Neuron (in vitro differentiated cells): Measurements from ENCODE around the gene MACF1.

ENCODE experiments used
- H2AFZ ChIP-seq: one replicate; pipeline ENCODE4 v1.6.1; 2013; ENCODE audit warnings: low read depth, mild to moderate bottlenecking, inconsistent platforms, low read length, moderate library complexity
- H3K27me3 ChIP-seq: one replicate; pipeline ENCODE4 v1.6.1; 2013; ENCODE audit warnings: low read length; ENCODE audit not compliant: insufficient read depth
- H3K36me3 ChIP-seq: one replicate; pipeline ENCODE4 v1.6.1; 2013; ENCODE audit warnings: low read length; ENCODE audit not compliant: insufficient read depth
- H3K4me1 ChIP-seq: one replicate; pipeline ENCODE4 v1.6.1; 2013; ENCODE audit warnings: low read length; ENCODE audit not compliant: insufficient read depth
- H3K4me3 ChIP-seq: 2 replicates; pipeline ENCODE4 v1.5.1; 2013; ENCODE audit warnings: mild to moderate bottlenecking, low read length, moderate library complexity
- H3K9me3 ChIP-seq: one replicate; pipeline ENCODE4 v1.6.1; 2013; ENCODE audit warnings: low read length

Gene MACF1

DNA sequence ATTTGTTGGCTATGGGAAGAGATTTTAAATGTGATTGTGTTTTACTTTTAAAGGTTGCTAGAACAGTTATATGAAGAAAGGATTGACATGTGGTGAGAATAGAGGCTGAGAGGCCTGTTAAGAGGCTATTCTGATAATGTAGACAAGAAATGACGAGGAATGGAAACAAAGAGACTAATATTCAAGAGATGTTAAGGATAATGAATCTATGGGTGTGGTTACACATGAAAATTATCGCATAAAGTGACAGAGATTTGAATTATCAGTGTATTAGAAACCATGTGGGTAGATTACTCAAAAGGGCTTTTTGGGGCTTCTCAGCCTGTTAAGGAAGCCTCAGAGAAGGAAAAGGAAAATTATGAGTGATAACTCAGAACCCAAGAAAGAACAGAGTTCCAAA is 120.4 kb downstream of the MACF1 start:
- Histone ChIP-seq H3K36me3 (peaks cover 87% of the 10 kb centered on the region), H3K4me1 (no peaks in the 10 kb centered on the region), H3K9me3 (no peaks in the 10 kb centered on the region), H3K27me3 (no peaks in the 10 kb centered on the region), H3K4me3 (no peak overlapping the region), H2AFZ (no peak overlapping the region)

DNA sequence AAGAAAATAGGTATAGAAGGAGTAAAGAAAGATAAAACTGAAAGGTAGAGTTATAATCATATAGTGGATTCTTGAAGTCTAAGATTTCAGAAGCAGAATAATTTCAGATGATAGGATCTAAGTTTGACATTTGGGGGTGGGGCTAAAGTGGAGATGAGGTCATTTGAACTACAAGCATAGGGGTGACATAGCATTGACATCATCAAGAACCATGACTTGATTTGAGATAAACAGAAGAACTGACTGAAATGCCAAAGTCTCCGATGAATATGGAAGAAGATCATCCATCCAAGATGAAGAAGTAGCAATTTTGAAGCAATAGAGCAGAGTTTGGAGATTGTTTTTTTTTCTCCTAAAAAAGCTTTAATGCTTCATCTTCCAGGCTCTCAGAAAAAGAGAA is 122.3 kb downstream of the MACF1 start:
- Histone ChIP-seq H3K36me3 (peaks cover 85% of the 10 kb centered on the region), H2AFZ (no peak overlapping the region), H3K4me3 (no peak overlapping the region), H3K9me3 (no peaks in the 10 kb centered on the region), H3K27me3 (no peaks in the 10 kb centered on the region), H3K4me1 (no peaks in the 10 kb centered on the region)

GRCh38 chr1:39328095-39328494 is 123.6 kb downstream of the MACF1 start:
- Histone ChIP-seq H3K4me3 (no peak overlapping the region), H3K9me3 (no peaks in the 10 kb centered on the region), H2AFZ (no peak overlapping the region), H3K36me3 (peaks cover 85% of the 10 kb centered on the region), H3K4me1 (no peaks in the 10 kb centered on the region), H3K27me3 (no peaks in the 10 kb centered on the region)

GRCh38 chr1:39328586-39329121 is 124.2 kb downstream of the MACF1 start:
- Histone ChIP-seq H2AFZ (no peak overlapping the region), H3K36me3 (peaks cover 89% of the 10 kb centered on the region), H3K4me1 (no peaks in the 10 kb centered on the region), H3K9me3 (no peaks in the 10 kb centered on the region), H3K27me3 (no peaks in the 10 kb centered on the region), H3K4me3 (no peak overlapping the region)

GRCh38 chr1:39331647-39332046 is 127.2 kb downstream of the MACF1 start:
- Histone ChIP-seq H3K4me3 (no peak overlapping the region), H3K9me3 (no peaks in the 10 kb centered on the region), H3K27me3 (no peaks in the 10 kb centered on the region), H2AFZ (no peak overlapping the region), H3K4me1 (no peaks in the 10 kb centered on the region), H3K36me3 (peaks cover 86% of the 10 kb centered on the region)

- H3K36me3 ChIP-seq = peaks cover 85% of the 10 kb centered on the region
- H3K4me3 ChIP-seq = no peak overlapping the region
- H3K4me1 ChIP-seq = no peaks in the 10 kb centered on the region
- H3K27me3 ChIP-seq = no peaks in the 10 kb centered on the region
- no peaks in the 10 kb centered on the region for H3K9me3 ChIP-seq
- H2AFZ ChIP-seq = no peak overlapping the region
These were observed 127.8 kb downstream of the MACF1 start for GRCh38 chr1:39332291-39332690.

DNA sequence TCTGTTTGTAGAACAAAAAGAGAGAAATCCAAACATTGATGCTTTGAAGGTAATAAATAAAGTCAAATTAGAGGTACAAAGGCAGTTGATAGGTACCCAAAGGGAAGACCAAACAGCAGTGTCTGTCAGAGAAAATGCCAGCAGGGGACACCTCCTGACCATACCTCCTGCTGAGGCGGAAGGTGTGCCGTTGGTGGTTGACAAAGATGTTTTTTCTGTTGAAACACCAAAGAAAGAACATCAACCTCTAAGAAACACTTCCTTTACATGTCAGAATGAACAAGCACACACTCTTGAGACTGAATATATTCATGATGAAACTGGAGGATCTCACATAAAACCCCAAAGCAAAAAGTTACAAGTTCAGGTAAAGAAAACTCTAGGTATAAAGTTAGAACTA is 128.3 kb downstream of the MACF1 start:
- H3K4me3 ChIP-seq = no peak overlapping the region
- peaks cover 81% of the 10 kb centered on the region for H3K36me3 ChIP-seq
- H2AFZ ChIP-seq = no peak overlapping the region
- no peaks in the 10 kb centered on the region for H3K4me1 ChIP-seq
- H3K9me3 ChIP-seq = no peaks in the 10 kb centered on the region
- no peaks in the 10 kb centered on the region for H3K27me3 ChIP-seq

- H3K36me3 ChIP-seq = peaks cover 79% of the 10 kb centered on the region
- H3K4me3 ChIP-seq = no peak overlapping the region
- no peaks in the 10 kb centered on the region for H3K4me1 ChIP-seq
- no peaks in the 10 kb centered on the region for H3K27me3 ChIP-seq
- H2AFZ ChIP-seq = no peak overlapping the region
- H3K9me3 ChIP-seq = no peaks in the 10 kb centered on the region
These were observed 128.8 kb downstream of the MACF1 start for GRCh38 chr1:39333296-39333695.

DNA sequence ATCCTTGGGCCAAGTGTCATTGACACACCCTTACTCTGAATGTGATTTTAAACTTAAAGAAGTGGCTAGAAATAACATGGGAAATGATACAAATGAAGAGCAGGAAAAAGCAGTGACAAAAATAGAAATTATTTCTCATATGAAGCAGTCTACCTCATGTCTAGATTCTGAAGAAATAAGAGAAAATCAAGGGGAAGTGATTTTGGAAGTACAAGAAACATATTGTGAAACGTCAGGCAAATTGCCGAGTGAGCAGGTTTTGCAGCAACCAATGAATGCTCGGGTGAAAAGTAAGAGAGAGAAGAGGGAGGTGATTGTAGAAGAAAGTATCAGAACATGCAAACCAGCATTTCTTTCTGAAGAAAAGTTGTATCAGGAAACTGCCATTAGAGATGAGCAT is 130.7 kb downstream of the MACF1 start:
- Histone ChIP-seq H2AFZ (no peak overlapping the region), H3K4me1 (no peaks in the 10 kb centered on the region), H3K4me3 (no peak overlapping the region), H3K36me3 (peaks cover 84% of the 10 kb centered on the region), H3K9me3 (no peaks in the 10 kb centered on the region), H3K27me3 (no peaks in the 10 kb centered on the region)

DNA sequence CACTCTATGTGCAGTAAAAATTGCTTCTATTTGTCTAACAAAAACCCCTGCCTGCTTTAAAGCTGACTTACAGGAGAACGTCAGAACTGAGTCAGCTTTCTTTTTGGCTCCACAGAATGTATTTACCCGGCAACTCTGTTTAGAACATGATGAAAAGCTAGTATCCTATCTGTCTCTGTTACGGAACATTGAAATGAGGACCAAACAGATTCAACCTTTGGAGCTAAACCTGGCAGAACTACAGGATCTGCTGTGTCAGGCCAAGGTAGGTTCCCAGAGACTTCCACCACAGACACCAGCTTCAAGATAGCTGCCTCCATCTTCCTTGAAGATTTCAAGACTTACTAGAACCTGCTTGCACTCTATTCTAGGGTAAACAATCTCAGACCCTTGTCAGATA is 132.6 kb downstream of the MACF1 start:
- no peak overlapping the region for H2AFZ ChIP-seq
- H3K4me3 ChIP-seq = no peak overlapping the region
- no peaks in the 10 kb centered on the region for H3K4me1 ChIP-seq
- no peaks in the 10 kb centered on the region for H3K27me3 ChIP-seq
- H3K9me3 ChIP-seq = no peaks in the 10 kb centered on the region
- H3K36me3 ChIP-seq = peaks cover 81% of the 10 kb centered on the region

DNA sequence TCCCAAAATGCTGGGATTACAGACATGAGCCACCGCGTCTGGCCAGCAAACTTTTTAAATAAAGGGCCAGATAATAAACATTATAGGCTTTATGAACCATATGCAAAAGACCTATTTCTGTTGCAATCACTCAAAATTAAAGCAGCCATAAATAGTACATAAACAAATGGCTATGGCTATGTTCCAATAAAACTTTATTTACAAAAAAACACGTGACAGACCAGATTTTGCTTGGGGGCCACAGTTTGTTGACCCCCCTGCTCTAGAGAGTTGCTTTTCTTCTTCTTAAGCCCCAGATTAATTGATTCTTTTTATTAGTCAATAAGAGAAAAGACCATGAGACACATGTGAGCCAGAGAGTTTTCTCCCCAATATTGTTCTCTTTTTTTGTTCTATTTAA is 138.3 kb downstream of the MACF1 start:
- no peaks in the 10 kb centered on the region for H3K4me1 ChIP-seq
- H3K4me3 ChIP-seq = no peak overlapping the region
- no peaks in the 10 kb centered on the region for H3K27me3 ChIP-seq
- H3K36me3 ChIP-seq = peaks cover 68% of the 10 kb centered on the region
- no peak overlapping the region for H2AFZ ChIP-seq
- peaks cover 2% of the 10 kb centered on the region for H3K9me3 ChIP-seq

DNA sequence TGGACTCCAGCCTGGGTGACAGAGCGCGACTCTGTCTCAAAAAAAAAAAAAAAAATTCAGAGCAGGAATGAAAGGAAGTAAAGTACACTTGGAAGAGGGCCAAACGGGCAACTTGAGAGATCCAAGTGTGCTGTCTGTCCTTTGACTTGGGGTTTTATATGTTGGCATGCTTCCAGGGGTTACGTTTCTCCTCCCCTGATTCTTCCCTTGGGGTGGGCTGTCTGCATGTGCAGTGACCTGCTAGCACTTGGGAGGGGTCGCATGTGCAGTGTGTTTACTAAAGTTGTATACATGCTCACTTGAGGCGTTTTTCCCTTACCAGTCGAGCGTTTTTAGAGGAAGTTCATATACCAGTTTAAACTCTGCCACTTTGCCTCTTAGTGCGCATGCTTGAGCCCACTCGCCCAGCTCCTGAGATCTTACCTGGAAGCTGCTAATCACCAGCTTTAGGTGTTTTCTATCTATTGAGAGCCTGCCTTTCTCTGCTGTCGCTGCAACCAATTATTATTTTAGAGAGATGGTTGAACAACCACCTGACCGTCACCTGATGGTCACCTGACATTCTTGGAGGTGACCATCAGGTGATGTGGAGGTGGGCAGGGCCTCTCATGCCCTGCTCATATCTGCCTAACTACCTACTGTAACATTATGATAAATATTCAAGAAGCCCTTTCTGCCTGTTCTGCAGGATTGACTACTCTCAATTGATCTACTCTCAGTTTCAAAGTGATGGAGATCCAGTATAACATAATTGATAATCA is 140.1 kb downstream of the MACF1 start:
- H3K36me3 ChIP-seq = peaks cover 71% of the 10 kb centered on the region

DNA sequence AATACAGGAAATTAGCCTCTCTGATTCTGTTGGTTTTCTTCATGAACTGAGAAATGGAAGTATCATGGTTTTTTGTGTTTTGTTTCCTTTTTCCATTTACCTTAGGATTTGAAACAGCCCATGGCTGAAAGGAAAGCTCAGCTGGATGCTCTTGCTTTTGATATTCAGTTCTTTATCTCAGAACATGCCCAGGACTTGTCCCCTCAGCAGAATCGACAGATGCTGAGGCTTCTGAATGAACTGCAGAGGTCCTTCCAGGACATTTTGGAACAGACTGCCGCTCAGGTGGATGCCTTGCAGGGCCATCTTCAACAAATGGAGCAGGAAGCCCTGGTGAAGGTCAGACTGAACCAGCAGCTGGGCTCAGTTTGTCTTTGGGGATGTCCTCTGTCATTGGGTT is 142.4 kb downstream of the MACF1 start:
- H3K9me3 ChIP-seq = peaks cover 2% of the 10 kb centered on the region
- no peak overlapping the region for H3K4me3 ChIP-seq
- H3K36me3 ChIP-seq = peaks cover 76% of the 10 kb centered on the region

More for the DNA sequence above, 140.1 kb downstream of the MACF1 start:
- Histone ChIP-seq H3K27me3 (no peaks in the 10 kb centered on the region), H3K4me1 (no peaks in the 10 kb centered on the region), H3K9me3 (peaks cover 2% of the 10 kb centered on the region), H2AFZ (no peak overlapping the region), H3K4me3 (no peak overlapping the region)

GRCh38 chr1:39348278-39348677 is 143.8 kb downstream of the MACF1 start:
- Histone ChIP-seq H3K9me3 (peaks cover 2% of the 10 kb centered on the region), H3K36me3 (peaks cover 77% of the 10 kb centered on the region), H2AFZ (no peak overlapping the region), H3K4me3 (no peak overlapping the region), H3K27me3 (no peaks in the 10 kb centered on the region), H3K4me1 (no peaks in the 10 kb centered on the region)

More for the DNA sequence above, 142.4 kb downstream of the MACF1 start:
- H2AFZ ChIP-seq = no peak overlapping the region
- H3K4me1 ChIP-seq = no peaks in the 10 kb centered on the region
- H3K27me3 ChIP-seq = no peaks in the 10 kb centered on the region
